Activated CD4-positive, CD25-positive, alpha-beta regulatory T cell treated with anti-CD3 and anti-CD28 coated beads, Interleukin-2, amount 50 U/mL, for 16 hours (primary cell): ENCODE results near the gene GCNT1.
"Not testable (repeated sequence)": the region's sequence is repeated elsewhere in the genome, so short reads cannot be mapped to it uniquely, and the experiment has no call there.

Source experiments
- DNase-seq: peaks from one replicate; pipeline ENCODE4 v3.0.0-alpha.2; 2020; ENCODE audit warnings: low read depth, low spot score

GCNT1 gene

GRCh38 chr9:76458903-76459693, at the start of gene GCNT1:
Gene GCNT1, plus strand, starts transcription at chr9:76459182. Its CDS starts 43,200 bp downstream, at chr9:76502382.
- peak; percentile 76 for DNase-seq

GRCh38 chr9:76412638-76413037, 46.3 kb upstream of the GCNT1 start:
- DNase-seq = no peak

GRCh38 chr9:76413658-76414057, 45.3 kb upstream of the GCNT1 start:
- DNase-seq = no peak

GRCh38 chr9:76414661-76415060, 44.3 kb upstream of the GCNT1 start:
- DNase-seq = no peak

GRCh38 chr9:76415154-76415553, 43.8 kb upstream of the GCNT1 start:
- DNase-seq = no peak

GRCh38 chr9:76415731-76416130, 43.3 kb upstream of the GCNT1 start:
- no peak for DNase-seq

GRCh38 chr9:76417394-76417793, 41.6 kb upstream of the GCNT1 start:
- no peak for DNase-seq

GRCh38 chr9:76419782-76420380, 39.1 kb upstream of the GCNT1 start:
- no peak for DNase-seq

GRCh38 chr9:76423216-76424177, 35.5 kb upstream of the GCNT1 start:
- no peak for DNase-seq

- no peak for DNase-seq
These were observed 34.5 kb upstream of the GCNT1 start for GRCh38 chr9:76424491-76424890.

GRCh38 chr9:76425677-76426453, 33.1 kb upstream of the GCNT1 start:
- DNase-seq = no peak

GRCh38 chr9:76426807-76427419, 32.1 kb upstream of the GCNT1 start:
- DNase-seq = no peak

- DNase-seq = no peak
These were observed 27.4 kb upstream of the GCNT1 start for GRCh38 chr9:76431601-76432000.

GRCh38 chr9:76433406-76433805, 25.6 kb upstream of the GCNT1 start:
- no peak for DNase-seq

- DNase-seq = no peak
These were observed 25.1 kb upstream of the GCNT1 start for GRCh38 chr9:76433836-76434235.

- not testable (repeated sequence) for DNase-seq
These were observed 24.1 kb upstream of the GCNT1 start for GRCh38 chr9:76434897-76435296.

GRCh38 chr9:76437017-76437699, 21.8 kb upstream of the GCNT1 start:
- not testable (repeated sequence) for DNase-seq

GRCh38 chr9:76438841-76439588, 20.0 kb upstream of the GCNT1 start:
- no peak for DNase-seq

- no peak for DNase-seq
These were observed 17.2 kb upstream of the GCNT1 start for GRCh38 chr9:76441551-76442322.
